A549 (cell line): Measurements from ENCODE around the gene MAMSTR. TPM values are rescaled to one million over a fixed set of nuclear protein-coding genes. Genes with fewer than 3 reads are reported as not detected.
A peak's percentile ranks its signal among the peaks of the same experiment; 100 is the strongest.

Experiments
- ATAC-seq, 2 experiments: fragments of 200-7000 bp in 1 of 2; fragments of >200 bp in 1 of 2; cut with Nextera tagmentation in 1 of 2; cut with Tn5 transposase in 1 of 2; 3 replicates each; pipeline versions ENCODE4 v1.8.0 to v1.9.1; 2018 to 2020; ENCODE audit warnings: mild to moderate bottlenecking in 1 of 2, moderate library complexity in 1 of 2
- CTCF ChIA-PET: fragments of 300-600 bp; sonication (Branson Sonifier 250); formaldehyde crosslinking; extraction: SDS; loops from one replicate; lab custom pipeline; 2021; ENCODE audit warnings: antibody characterized with exemption, inconsistent platforms; lab: Yijun Ruan, JAX
- POLR2A ChIA-PET: fragments of 350-600 bp; formaldehyde crosslinking; extraction: SDS; loops from one replicate; lab custom pipeline; 2021; ENCODE audit warnings: antibody characterized with exemption, inconsistent platforms; lab: Yijun Ruan, JAX
- DNase-seq, 2 experiments: peaks; one replicate each; pipeline versions ENCODE4 v3.0.0 to v3.0.0-alpha.2; 2011 to 2016; ENCODE audit warnings: low read depth in 1 of 2, low spot score in 1 of 2
- FAIRE-seq: peaks from 2 replicates; lab custom pipeline; 2011; peaks lifted over from hg19 to GRCh38; lab: Jason Lieb, UNC
- H3K27ac ChIP-seq, 2 experiments: fragments of >200 bp; sonication (Bioruptor Twin); formaldehyde crosslinking; 3 replicates each; pipeline ENCODE4 v1.5.1; 2016 to 2017
- H3K4me1 ChIP-seq: fragments of >200 bp; sonication (Bioruptor Twin); formaldehyde crosslinking; 3 replicates; pipeline ENCODE4 v1.6.1; 2016
- H3K4me2 ChIP-seq: fragments of >200 bp; sonication (Bioruptor Twin); formaldehyde crosslinking; 3 replicates; pipeline ENCODE4 v1.6.1; 2016
- H3K4me3 ChIP-seq: fragments of >200 bp; sonication (Bioruptor Twin); formaldehyde crosslinking; 3 replicates; pipeline ENCODE4 v1.5.1; 2016
- H3K9me3 ChIP-seq: fragments of >200 bp; sonication (Bioruptor Twin); formaldehyde crosslinking; 3 replicates; pipeline ENCODE4 v1.6.1; 2016
- BCL3 ChIP-seq: fragments of >200 bp; sonication (Bioruptor Twin); formaldehyde crosslinking; IDR thresholded peaks from 3 replicates; pipeline ENCODE4 v1.6.1; 2016
- BHLHE40 ChIP-seq: IDR thresholded peaks from 2 replicates; pipeline ENCODE4 v1.6.1; 2012; ENCODE audit warnings: low read depth, low read length, inconsistent platforms
- FOSL2 ChIP-seq, 2 experiments: fragments of 450-650 bp in 1 of 2; fragments of >200 bp in 1 of 2; sonication (Bioruptor Twin) in 1 of 2; formaldehyde crosslinking; IDR thresholded peaks; 2 replicates each; pipeline versions ENCODE4 v1.5.0 to v1.6.1; 2016 to 2020; ENCODE audit warnings: mild to moderate bottlenecking in 1 of 2, moderate library complexity in 1 of 2
- HDAC2 ChIP-seq: fragments of 200-600 bp; sonication (generic); IDR thresholded peaks from 2 replicates; pipeline ENCODE4 v1.6.1; 2016
- HEYL ChIP-seq: fragments of 250-450 bp; sonication (Bioruptor Pico); IDR thresholded peaks from 2 replicates; pipeline ENCODE4 v1.8.0; 2021; ENCODE audit warnings: mild to moderate bottlenecking, moderate library complexity
- HOXB5 ChIP-seq: fragments of 250-450 bp; sonication (Bioruptor Pico); IDR thresholded peaks from 2 replicates; pipeline ENCODE4 v1.5.0; 2020; ENCODE audit warnings: mild to moderate bottlenecking, moderate library complexity
- KDM1A ChIP-seq: fragments of 200-600 bp; sonication (generic); IDR thresholded peaks from 2 replicates; pipeline ENCODE4 v1.6.1; 2016; ENCODE audit warnings: low read depth, mild to moderate bottlenecking
- KDM5A ChIP-seq: fragments of 200-600 bp; sonication (generic); IDR thresholded peaks from 2 replicates; pipeline ENCODE4 v1.6.1; 2016; ENCODE audit warnings: antibody characterized with exemption, mild to moderate bottlenecking
- MYC ChIP-seq: IDR thresholded peaks from 2 replicates; pipeline ENCODE4 v1.6.1; 2012; ENCODE audit warnings: mild to moderate bottlenecking, inconsistent platforms, low read length, improper control_type of control experiment, borderline replicate concordance
- NFE2L2 ChIP-seq: fragments of 150-350 bp; conservative IDR thresholded peaks from 2 replicates; pipeline ENCODE4 v1.6.1; 2014; ENCODE audit warnings: low read length
- NPAS2 ChIP-seq: fragments of 250-450 bp; sonication (Bioruptor Pico); IDR thresholded peaks from 2 replicates; pipeline ENCODE4 v1.8.0; 2022; ENCODE audit warnings: mild to moderate bottlenecking, moderate library complexity, borderline replicate concordance
- NR3C1 ChIP-seq: fragments of >200 bp; sonication (Bioruptor Twin); formaldehyde crosslinking; IDR thresholded peaks from 3 replicates; pipeline ENCODE4 v1.6.1; 2017
- RAD21 ChIP-seq, 2 experiments: fragments of >200 bp in 1 of 2; sonication (Bioruptor Twin) in 1 of 2; formaldehyde crosslinking in 1 of 2; IDR thresholded peaks in 1 of 2; conservative IDR thresholded peaks in 1 of 2; 2 replicates in 1 of 2; 3 replicates in 1 of 2; pipeline ENCODE4 v1.6.1; 2012 to 2018; ENCODE audit warnings: inconsistent platforms in 1 of 2
- RFX5 ChIP-seq: fragments of 450-650 bp; IDR thresholded peaks from 2 replicates; pipeline ENCODE4 v1.7.1; 2014; ENCODE audit warnings: antibody characterized with exemption, mild to moderate bottlenecking, moderate library complexity
- TP53 ChIP-seq: fragments of 250-450 bp; sonication (Bioruptor Pico); IDR thresholded peaks from 2 replicates; pipeline ENCODE4 v1.5.0; 2021; ENCODE audit warnings: mild to moderate bottlenecking, moderate library complexity
- ZC3H11A ChIP-seq: fragments of 450-650 bp; IDR thresholded peaks from 2 replicates; pipeline ENCODE4 v1.6.1; 2014; ENCODE audit warnings: antibody characterized with exemption, mild to moderate bottlenecking
- WGBS: methylation state at CpG from one replicate; pipeline ENCODE4 v1.1.6; 2017; ENCODE audit errors: missing lambda C conversion rate; 5-methylcytosine and 5-hydroxymethylcytosine counted together
- polyA plus RNA-seq, 4 experiments: library from polyadenylated mRNA; depleted of rRNA in 3 of 4; stranded (reverse); fragments of >200 nt; fragmentation: RNase III in 1 of 4; extraction: RNeasy Plus Mini Kit Qiagen cat#74134 plus additional on column Dnase treatment in 1 of 4; gene quantifications; 2 replicates in 3 of 4; 3 replicates in 1 of 4; pipeline ENCODE4 v1.2.3, GENCODE V29; 2011 to 2017
- TF ChIP-seq, protein P1 (sequence below): fragments of 450-650 bp; IDR thresholded peaks from 2 replicates; pipeline ENCODE4 v1.6.1; 2014; ENCODE audit warnings: antibody characterized with exemption
- TF ChIP-seq, protein P2 (sequence below): fragments of >200 bp; sonication (Bioruptor Twin); formaldehyde crosslinking; IDR thresholded peaks from 3 replicates; pipeline ENCODE4 v1.5.1; 2016

The MAMSTR gene
- polyA plus RNA-seq, 2 of the 4 experiments (the other 2 are of a cell fraction), result 0.44 to 0.52 TPM

GRCh38 chr19:48745208-48745995 is 25.9 kb upstream of the MAMSTR start:
- peak; percentile 40 to 72; a peak in 4 of 6 replicates for ATAC-seq
- FAIRE-seq, result no peak
- POLR2A ChIA-PET, result no interaction called here
- Histone ChIP-seq H3K9me3 (no peaks in the 10 kb centered on the region), H3K4me1 (peaks cover 4% of the 10 kb centered on the region; the same call in 1 of the 3 replicates), H3K4me2 (no peak overlapping the region), H3K4me3 (no peak overlapping the region), H3K27ac (no peak overlapping the region)
- 58% methylated on average over 33 of the region's 33 CpGs for WGBS
- DNase-seq, result peak; percentile 80 to 86
- no peak for TF ChIP-seq FOSL2 (IDR thresholded peaks at IDR 0.05)
- TF ChIP-seq FOSL2 (CRISPR knock-in tag; IDR thresholded peaks at IDR 0.05), result no peak
- no peak for TF ChIP-seq ZC3H11A
- TF ChIP-seq NR3C1, result no peak
- no peak for TF ChIP-seq BCL3
- no peak for TF ChIP-seq RFX5
- TF ChIP-seq MYC, result no peak
- TF ChIP-seq NFE2L2, result no peak
- TF ChIP-seq, protein P1, sequence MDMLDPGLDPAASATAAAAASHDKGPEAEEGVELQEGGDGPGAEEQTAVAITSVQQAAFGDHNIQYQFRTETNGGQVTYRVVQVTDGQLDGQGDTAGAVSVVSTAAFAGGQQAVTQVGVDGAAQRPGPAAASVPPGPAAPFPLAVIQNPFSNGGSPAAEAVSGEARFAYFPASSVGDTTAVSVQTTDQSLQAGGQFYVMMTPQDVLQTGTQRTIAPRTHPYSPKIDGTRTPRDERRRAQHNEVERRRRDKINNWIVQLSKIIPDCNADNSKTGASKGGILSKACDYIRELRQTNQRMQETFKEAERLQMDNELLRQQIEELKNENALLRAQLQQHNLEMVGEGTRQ, result no peak
- TF ChIP-seq HDAC2, result no peak
- TF ChIP-seq KDM1A, result no peak
- TF ChIP-seq, all 56 proteins: peak for 0
- CTCF ChIA-PET, result interaction anchor here (1.2 to 2.1 kb wide), 3 partner anchors 43 to 99 kb away, joined by 3 to 6 read pairs (median 6); partner anchors contain the start of gene CA11

DNA sequence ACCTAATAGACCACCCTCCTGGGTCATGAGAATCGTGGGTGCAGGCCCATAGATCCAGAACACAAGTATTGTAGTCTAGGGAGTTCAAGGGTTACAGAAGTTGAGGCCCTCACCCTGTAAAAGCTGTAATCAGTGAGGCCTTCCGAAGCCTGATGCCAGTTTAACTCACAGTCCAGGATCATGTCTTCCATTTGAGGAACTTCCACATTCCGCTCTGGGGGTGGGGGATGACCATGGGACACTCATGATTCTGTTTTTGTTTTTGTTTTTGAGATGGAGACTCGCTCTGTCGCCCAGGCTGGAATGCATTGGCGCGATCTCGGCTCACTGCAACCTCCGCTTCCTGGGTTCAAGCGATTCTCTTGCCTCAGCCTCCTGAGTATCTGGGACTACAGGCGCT is 22.6 kb upstream of the MAMSTR start:
- DNase-seq (no peak), ATAC-seq (no peak), FAIRE-seq (no peak)
- H3K4me3 ChIP-seq, result no peak overlapping the region
- TF ChIP-seq FOSL2 (IDR thresholded peaks at IDR 0.05), result no peak
- TF ChIP-seq FOSL2 (CRISPR knock-in tag; IDR thresholded peaks at IDR 0.05), result no peak
- TF ChIP-seq HEYL (CRISPR knock-in tag), result no peak
- no peak for TF ChIP-seq BHLHE40
- TF ChIP-seq KDM5A, result no peak
- no peak for TF ChIP-seq NPAS2 (CRISPR knock-in tag)
- TF ChIP-seq HDAC2, result no peak
- TF ChIP-seq TP53 (CRISPR knock-in tag), result no peak
- TF ChIP-seq MYC, result no peak
- TF ChIP-seq RAD21 (conservative IDR thresholded peaks at IDR 0.05 in 1 of 2, IDR thresholded peaks at IDR 0.05 in 1 of 2), result no peak
- TF ChIP-seq HOXB5 (CRISPR knock-in tag), result no peak
- TF ChIP-seq, protein P1, result no peak
- TF ChIP-seq RFX5, result no peak
- TF ChIP-seq, protein P2, sequence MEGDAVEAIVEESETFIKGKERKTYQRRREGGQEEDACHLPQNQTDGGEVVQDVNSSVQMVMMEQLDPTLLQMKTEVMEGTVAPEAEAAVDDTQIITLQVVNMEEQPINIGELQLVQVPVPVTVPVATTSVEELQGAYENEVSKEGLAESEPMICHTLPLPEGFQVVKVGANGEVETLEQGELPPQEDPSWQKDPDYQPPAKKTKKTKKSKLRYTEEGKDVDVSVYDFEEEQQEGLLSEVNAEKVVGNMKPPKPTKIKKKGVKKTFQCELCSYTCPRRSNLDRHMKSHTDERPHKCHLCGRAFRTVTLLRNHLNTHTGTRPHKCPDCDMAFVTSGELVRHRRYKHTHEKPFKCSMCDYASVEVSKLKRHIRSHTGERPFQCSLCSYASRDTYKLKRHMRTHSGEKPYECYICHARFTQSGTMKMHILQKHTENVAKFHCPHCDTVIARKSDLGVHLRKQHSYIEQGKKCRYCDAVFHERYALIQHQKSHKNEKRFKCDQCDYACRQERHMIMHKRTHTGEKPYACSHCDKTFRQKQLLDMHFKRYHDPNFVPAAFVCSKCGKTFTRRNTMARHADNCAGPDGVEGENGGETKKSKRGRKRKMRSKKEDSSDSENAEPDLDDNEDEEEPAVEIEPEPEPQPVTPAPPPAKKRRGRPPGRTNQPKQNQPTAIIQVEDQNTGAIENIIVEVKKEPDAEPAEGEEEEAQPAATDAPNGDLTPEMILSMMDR, result no peak
- no peak for TF ChIP-seq KDM1A
- 86% methylated on average over 11 of the region's 11 CpGs for WGBS
- H3K9me3 ChIP-seq, result no peaks in the 10 kb centered on the region
- H3K4me2 ChIP-seq, result no peak overlapping the region
- ChIA-PET POLR2A (interaction anchor here (0.6 kb wide), 1 partner anchor 409 kb away, joined by 3 read pairs; no protein-coding TSS in a partner anchor), CTCF (interaction anchor here (0.6 to 1.6 kb wide), 4 partner anchors 10 to 475 kb away, joined by 3 read pairs; no protein-coding TSS in a partner anchor)
- no peak overlapping the region for H3K27ac ChIP-seq
- H3K4me1 ChIP-seq, result peaks cover 14% of the 10 kb centered on the region
